ENCODE results near the gene ALX4.

Gene ALX4

DNA sequence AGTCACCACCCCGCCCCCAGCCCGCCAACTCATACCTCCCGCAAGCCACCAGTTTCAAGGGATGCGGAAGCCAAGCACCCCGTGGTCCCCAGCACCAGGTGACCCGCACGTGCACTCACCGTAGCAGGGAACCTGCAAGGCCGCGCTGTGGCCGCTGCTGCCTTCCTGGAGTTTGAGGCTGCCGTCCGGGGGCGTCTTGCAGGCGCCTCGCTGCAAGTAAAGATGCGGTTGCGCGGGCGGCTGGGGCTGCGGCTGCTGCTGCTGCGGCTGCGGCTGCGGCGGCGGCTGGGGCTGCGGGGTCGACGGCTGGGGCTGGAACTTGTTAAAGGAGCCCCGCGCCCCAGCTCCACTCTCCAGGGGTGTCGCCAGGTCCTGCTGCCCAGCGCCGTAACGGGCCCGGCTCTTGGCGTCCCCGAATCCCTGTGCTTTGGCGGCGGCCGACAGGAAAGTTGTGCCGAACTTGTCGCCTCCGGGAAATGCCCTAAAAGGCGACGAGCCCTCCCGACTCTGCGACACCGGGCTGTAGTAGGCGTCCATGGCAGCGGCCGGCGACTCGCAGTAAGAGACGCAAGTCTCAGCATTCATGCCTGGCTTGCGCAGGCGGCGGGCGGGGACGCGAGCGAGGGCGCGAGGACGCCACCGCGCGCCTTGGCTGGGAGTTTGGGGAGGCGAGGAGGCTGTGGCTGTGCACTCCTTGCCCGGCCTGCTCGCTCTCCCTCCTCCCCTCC, at the start of gene ALX4:
Gene ALX4 (minus strand): TSS at position 662 of the 728 bp plus-strand sequence. CDS start 77 bp downstream, at position 585.
- no peaks in the 10 kb centered on the region for H3K36me3 Mint-ChIP-seq
- H3K9me3 Mint-ChIP-seq = no peaks in the 10 kb centered on the region
- DNase-seq (ENCODE audit: low spot score in 2 of 2) (no peak), ATAC-seq (ENCODE audit: low read depth) (peak; percentile 33)
- peak within 1 kb of the TSS; percentile 62 for H3K27ac Mint-ChIP-seq
- H3K27me3 Mint-ChIP-seq = peaks cover 51% of the 10 kb centered on the region
- H3K4me1 Mint-ChIP-seq = peaks cover 20% of the 10 kb centered on the region
- peak within 1 kb of the TSS; percentile 59 for H3K4me3 Mint-ChIP-seq

DNA sequence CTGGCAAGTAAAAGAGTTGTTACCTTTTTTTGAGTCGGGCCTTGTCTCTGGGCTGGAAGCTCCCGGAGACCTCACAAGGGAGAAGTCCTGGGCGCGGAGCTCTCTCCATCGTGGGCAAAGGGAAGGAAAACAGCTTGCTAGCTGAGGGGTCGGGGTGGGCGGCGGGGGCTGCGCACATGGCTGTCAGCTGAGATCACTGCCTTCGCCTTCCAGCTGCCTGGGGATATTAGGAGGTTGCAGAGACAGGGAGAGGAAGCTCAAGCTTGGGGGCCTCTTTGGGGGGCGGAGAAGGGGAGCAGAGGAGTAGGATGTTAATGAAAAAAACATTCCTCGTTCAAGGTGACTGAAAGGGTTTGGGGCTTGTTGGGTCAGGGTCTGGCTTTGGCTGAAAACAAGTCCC, 49.2 kb upstream of the ALX4 start:
- Mint-ChIP-seq H3K4me3 (no peak overlapping the region), H3K4me1 (no peaks in the 10 kb centered on the region), H3K9me3 (peaks cover 7% of the 10 kb centered on the region), H3K36me3 (peaks cover 6% of the 10 kb centered on the region), H3K27me3 (peaks cover 12% of the 10 kb centered on the region), H3K27ac (no peak overlapping the region)
- ATAC-seq (ENCODE audit: low read depth) = no peak
- no peak for DNase-seq (ENCODE audit: low spot score in 2 of 2)

DNA sequence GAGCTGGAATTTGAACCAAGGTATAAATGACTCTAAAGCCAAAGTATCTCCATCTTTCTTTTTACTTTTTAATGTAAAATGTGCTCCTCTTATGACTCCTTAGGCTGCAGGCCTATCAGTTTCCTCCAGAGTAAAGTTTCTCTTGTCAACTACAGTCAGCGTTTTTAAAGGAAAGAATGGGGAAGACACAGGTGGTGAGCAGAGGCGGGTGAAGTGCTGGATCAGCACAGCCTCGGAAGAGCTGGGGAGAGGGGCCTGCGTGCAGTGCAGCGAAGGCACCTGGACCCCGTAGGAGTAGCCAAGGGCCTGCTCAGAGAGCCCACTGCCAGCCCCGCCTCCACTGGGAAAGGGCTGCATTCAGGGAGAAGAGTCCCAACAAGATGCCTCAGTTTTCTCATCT, 48.8 kb upstream of the ALX4 start:
- Mint-ChIP-seq H3K27ac (no peak overlapping the region), H3K4me1 (no peaks in the 10 kb centered on the region), H3K27me3 (peaks cover 11% of the 10 kb centered on the region), H3K9me3 (peaks cover 3% of the 10 kb centered on the region), H3K36me3 (peaks cover 2% of the 10 kb centered on the region), H3K4me3 (no peak overlapping the region)
- ATAC-seq (ENCODE audit: low read depth) (no peak), DNase-seq (ENCODE audit: low spot score in 2 of 2) (no peak)

DNA sequence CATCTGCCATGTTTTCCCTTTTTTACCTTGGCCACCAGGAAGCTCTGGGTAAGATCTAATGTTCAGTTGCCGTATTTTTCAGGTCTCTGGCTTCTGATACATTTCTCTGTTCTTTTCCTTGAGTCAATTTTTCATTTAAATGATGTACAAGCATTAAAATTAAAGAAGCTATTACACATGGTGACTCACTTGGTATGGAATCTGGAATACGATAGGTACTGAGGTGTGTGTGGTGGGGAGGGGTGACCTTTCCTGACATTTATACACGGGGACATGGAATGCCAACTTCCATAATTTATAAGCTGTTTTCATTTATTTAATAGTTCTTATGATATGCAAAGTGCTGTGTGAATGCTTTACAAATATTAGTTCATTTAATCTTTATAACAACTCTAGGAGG, 47.8 kb upstream of the ALX4 start:
- no peaks in the 10 kb centered on the region for H3K36me3 Mint-ChIP-seq
- H3K9me3 Mint-ChIP-seq = no peaks in the 10 kb centered on the region
- H3K4me3 Mint-ChIP-seq = no peak overlapping the region
- peaks cover 10% of the 10 kb centered on the region for H3K27me3 Mint-ChIP-seq
- DNase-seq (ENCODE audit: low spot score in 2 of 2) (no peak), ATAC-seq (ENCODE audit: low read depth) (no peak)
- no peak overlapping the region for H3K27ac Mint-ChIP-seq
- H3K4me1 Mint-ChIP-seq = no peaks in the 10 kb centered on the region

DNA sequence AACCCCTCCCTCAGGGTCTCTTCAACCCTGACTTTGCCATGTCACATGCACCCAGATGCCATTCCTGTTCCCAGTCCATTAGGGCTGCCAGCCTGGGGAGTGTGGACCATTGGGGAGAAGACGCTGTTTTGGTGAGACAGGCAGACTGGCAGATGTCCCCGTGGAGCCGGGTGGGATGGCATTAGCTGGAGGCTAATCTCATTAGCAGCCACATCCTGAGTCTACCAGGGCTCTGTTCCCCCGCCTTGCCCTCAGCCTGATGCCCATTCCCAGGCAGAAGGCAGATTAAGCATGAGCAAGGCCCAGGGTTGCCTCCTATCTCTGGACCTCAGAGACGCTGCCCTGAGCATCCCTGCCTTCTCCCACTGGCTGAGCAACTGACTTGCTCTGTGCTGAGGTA, 46.4 kb upstream of the ALX4 start:
- Mint-ChIP-seq H3K36me3 (no peaks in the 10 kb centered on the region), H3K27me3 (peaks cover 14% of the 10 kb centered on the region), H3K9me3 (no peaks in the 10 kb centered on the region), H3K27ac (no peak overlapping the region), H3K4me1 (peaks cover 8% of the 10 kb centered on the region), H3K4me3 (no peak overlapping the region)
- DNase-seq (ENCODE audit: low spot score in 2 of 2) (no peak), ATAC-seq (ENCODE audit: low read depth) (no peak)

DNA sequence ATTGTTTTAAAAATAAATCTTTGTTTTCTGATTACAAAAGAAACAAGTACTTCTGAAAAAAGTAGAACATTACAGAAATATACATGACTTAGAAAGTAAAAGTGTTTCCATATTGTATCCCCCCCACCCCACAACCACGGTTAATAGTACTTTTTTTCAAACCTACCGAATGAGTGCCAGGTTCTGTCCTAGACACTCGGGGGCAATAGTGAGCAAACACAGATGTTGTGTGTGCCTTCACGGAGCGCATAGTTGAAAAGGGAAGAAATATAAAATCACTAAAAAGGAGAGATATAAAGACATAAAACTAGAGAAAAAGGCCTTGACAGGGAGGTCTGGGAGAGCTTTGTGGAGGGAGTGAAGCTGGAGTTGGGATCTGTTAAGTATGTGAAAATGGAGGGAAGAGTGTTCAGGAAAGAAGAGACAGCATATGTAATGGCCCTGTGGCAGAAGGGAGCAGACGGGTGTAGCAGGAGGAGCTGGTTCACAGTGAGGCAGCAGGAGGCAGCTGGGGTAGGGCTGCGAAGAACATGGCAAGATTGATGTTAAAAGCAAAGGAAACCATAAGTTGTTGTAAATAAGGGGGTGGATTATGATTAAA, 42.1 kb upstream of the ALX4 start:
- DNase-seq (ENCODE audit: low spot score in 2 of 2) (no peak), ATAC-seq (ENCODE audit: low read depth) (no peak)
- Mint-ChIP-seq H3K27me3 (peaks cover 17% of the 10 kb centered on the region), H3K36me3 (peaks cover 3% of the 10 kb centered on the region), H3K4me1 (peaks cover 27% of the 10 kb centered on the region), H3K27ac (no peak overlapping the region), H3K9me3 (no peaks in the 10 kb centered on the region), H3K4me3 (no peak overlapping the region)

DNA sequence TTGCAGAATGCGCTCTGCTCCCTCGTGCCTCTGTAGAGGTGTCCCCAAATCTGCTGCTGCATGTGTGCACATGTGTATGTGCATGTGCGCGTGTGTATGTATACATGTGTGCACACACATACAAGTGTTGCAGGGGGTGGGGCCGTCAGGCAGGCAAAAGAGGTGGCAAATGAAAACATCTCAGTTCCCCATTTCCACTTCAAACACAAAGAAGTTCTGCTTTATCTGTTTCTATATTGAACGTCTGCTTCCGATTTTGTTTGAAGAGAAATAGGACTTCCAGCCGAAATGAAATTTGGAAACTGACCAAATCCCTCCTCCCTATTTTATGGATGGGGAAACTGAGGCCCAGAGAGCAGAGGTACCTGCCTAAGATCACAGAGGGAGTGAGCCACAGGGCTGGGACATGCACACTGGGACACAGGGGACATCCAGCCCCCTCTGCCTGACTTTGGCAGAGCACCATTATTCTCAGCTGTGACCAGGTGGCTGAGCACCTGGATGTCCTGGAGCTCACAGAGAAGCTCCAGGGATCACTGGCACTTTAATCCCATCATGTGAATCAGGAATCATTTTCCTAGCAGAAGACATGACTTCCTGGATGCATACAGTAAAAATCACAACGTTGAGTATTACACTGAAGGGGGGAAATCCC, 41.2 kb upstream of the ALX4 start:
- no peaks in the 10 kb centered on the region for H3K9me3 Mint-ChIP-seq
- H3K27ac Mint-ChIP-seq = peak overlapping the region; percentile 70
- H3K4me3 Mint-ChIP-seq = peak overlapping the region; percentile 79
- peaks cover 29% of the 10 kb centered on the region for H3K4me1 Mint-ChIP-seq
- peaks cover 17% of the 10 kb centered on the region for H3K27me3 Mint-ChIP-seq
- DNase-seq (ENCODE audit: low spot score in 2 of 2) = peak; percentile 31 to 53
- peaks cover 3% of the 10 kb centered on the region for H3K36me3 Mint-ChIP-seq
- ATAC-seq (ENCODE audit: low read depth) = peak; percentile 96

DNA sequence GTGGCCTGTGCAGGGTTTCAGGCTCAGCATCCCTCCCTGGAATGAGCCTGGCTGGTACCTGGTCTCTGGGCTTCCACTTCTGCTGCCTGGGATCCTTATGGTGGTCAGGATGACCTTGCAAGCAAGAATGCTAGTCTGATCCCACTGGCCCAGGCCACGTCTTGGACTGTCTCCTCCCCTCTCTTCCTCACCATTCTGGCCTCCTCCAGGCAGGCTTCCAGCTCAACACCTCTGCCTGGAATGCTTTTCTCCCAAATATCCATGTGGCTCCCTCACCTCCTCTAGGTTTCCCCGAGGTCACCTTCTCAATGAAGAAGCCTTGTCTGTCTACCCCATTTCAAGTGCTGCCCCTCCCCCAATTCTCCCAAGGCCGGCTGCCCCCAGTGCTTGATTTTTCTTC, 39.4 kb upstream of the ALX4 start:
- H3K27ac Mint-ChIP-seq = peak overlapping the region; percentile 4
- no peak for DNase-seq (ENCODE audit: low spot score in 2 of 2)
- no peaks in the 10 kb centered on the region for H3K9me3 Mint-ChIP-seq
- no peak for ATAC-seq (ENCODE audit: low read depth)
- H3K27me3 Mint-ChIP-seq = peaks cover 12% of the 10 kb centered on the region
- no peak overlapping the region for H3K4me3 Mint-ChIP-seq
- peaks cover 29% of the 10 kb centered on the region for H3K4me1 Mint-ChIP-seq
- peaks cover 3% of the 10 kb centered on the region for H3K36me3 Mint-ChIP-seq

DNA sequence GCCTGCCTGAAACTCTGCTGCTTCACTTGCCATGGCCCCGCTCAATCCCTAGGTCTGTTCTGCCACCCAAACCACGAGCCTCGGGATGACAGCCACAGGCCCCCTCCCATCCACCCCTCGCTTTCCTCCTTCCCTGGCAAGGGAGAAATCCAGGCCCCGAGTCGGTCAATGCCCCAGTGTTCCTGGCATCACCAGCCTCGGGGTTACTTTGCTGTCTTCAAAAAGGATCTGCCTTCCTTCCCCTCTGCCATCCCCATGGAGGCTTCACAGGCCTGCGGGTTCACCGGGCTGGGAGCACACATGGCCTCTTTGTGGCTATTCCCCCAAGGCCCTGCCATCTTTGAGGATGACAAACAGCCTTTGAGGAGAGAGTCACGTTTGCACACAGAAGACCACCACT, 38.8 kb upstream of the ALX4 start:
- peaks cover 29% of the 10 kb centered on the region for H3K4me1 Mint-ChIP-seq
- peaks cover 3% of the 10 kb centered on the region for H3K36me3 Mint-ChIP-seq
- no peak overlapping the region for H3K4me3 Mint-ChIP-seq
- DNase-seq (ENCODE audit: low spot score in 2 of 2) (no peak), ATAC-seq (ENCODE audit: low read depth) (no peak)
- no peak overlapping the region for H3K27ac Mint-ChIP-seq
- peaks cover 12% of the 10 kb centered on the region for H3K27me3 Mint-ChIP-seq
- no peaks in the 10 kb centered on the region for H3K9me3 Mint-ChIP-seq

DNA sequence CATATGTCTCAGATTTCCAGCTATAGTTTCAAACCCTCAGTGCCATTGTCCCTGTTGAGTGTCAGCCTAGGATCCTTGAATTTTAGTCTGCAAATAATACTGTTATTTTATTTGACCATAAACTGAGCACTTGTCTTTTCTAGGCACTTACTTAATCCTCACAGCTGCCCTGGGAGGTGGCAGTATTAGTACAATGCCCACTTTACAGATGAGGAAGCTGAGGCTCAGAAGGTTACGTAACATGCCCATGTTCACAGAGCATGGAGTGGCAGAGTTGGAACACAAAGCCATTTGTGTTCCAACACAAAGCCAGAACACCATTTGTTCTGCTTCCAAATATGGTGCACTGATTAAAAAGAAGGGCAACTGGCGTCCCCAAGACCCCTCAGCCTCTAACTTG, 38.2 kb upstream of the ALX4 start:
- peaks cover 29% of the 10 kb centered on the region for H3K4me1 Mint-ChIP-seq
- no peak overlapping the region for H3K27ac Mint-ChIP-seq
- DNase-seq (ENCODE audit: low spot score in 2 of 2) = no peak

DNA sequence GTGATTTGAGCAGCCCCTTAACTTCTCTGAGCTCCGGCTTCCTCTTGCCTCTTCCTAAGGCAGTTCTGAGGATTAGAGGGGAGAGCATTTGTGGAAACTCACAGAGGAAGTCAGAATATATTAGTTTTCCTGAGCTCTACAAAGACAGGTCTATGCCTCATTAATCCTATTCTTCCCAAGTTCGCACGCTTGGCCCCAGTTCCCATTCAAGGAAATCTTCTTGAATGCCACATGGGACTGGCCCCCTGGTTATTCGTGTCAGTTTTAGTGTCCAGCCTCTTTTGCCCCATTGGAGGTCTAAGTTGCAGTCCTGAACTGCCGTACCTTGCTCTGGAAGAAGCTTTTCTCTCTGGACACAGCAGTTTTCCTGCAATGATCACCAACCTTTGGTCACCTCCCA, 37.6 kb upstream of the ALX4 start:
- Mint-ChIP-seq H3K4me3 (no peak overlapping the region), H3K27ac (no peak overlapping the region), H3K36me3 (peaks cover 3% of the 10 kb centered on the region), H3K4me1 (peaks cover 29% of the 10 kb centered on the region), H3K9me3 (no peaks in the 10 kb centered on the region), H3K27me3 (peaks cover 12% of the 10 kb centered on the region)
- ATAC-seq (ENCODE audit: low read depth) = no peak
- no peak for DNase-seq (ENCODE audit: low spot score in 2 of 2)

More for the DNA sequence above, 38.2 kb upstream of the ALX4 start:
- no peak for ATAC-seq (ENCODE audit: low read depth)
- H3K4me3 Mint-ChIP-seq = no peak overlapping the region
- H3K9me3 Mint-ChIP-seq = no peaks in the 10 kb centered on the region
- H3K36me3 Mint-ChIP-seq = peaks cover 3% of the 10 kb centered on the region
- peaks cover 12% of the 10 kb centered on the region for H3K27me3 Mint-ChIP-seq

DNA sequence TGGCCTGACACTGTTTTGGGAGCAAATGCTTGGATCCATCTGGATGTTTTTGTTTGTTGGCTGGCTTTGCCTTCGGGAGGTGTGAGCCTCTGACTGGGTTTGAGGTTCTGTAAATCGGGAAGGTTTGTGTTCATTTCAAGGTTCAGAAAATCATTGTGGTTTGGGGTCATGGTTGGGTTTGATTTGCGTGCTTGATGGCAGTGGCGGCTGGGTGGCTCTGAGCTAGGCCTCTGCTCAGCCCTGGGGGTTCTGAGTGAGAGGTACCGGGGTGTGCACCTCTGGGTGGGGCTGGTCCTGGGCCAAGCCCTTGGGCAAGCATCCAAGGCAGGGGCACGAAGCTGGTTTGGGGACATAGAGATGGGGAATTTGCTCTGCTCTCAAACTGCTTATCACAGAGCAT, 37.0 kb upstream of the ALX4 start:
- Mint-ChIP-seq H3K36me3 (peaks cover 3% of the 10 kb centered on the region), H3K9me3 (no peaks in the 10 kb centered on the region), H3K4me1 (peaks cover 26% of the 10 kb centered on the region), H3K27ac (no peak overlapping the region), H3K27me3 (peaks cover 9% of the 10 kb centered on the region), H3K4me3 (no peak overlapping the region)
- ATAC-seq (ENCODE audit: low read depth) (no peak), DNase-seq (ENCODE audit: low spot score in 2 of 2) (no peak)

DNA sequence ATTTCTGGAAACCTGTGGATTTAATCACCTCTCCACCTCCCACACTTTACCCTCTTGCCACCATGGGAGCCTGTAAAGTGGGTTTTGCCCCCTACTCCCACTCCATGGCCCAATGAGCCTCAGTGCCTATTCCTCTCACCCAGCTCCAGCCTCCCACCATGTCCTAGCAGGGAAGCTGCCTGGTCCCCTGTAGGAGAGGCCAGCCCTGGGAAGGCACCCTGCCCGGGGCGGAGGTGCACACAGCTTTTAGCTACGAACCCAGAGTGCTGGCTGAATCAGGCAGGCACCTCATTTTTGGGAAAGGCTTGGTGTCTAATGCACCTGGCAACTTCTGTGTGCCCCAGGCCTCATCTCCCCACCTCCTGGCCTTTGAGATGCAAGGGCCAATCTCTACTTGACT, 35.8 kb upstream of the ALX4 start:
- Mint-ChIP-seq H3K9me3 (no peaks in the 10 kb centered on the region), H3K4me1 (peaks cover 15% of the 10 kb centered on the region), H3K4me3 (no peak overlapping the region), H3K36me3 (peaks cover 3% of the 10 kb centered on the region), H3K27me3 (peaks cover 8% of the 10 kb centered on the region), H3K27ac (no peak overlapping the region)
- ATAC-seq (ENCODE audit: low read depth) (no peak), DNase-seq (ENCODE audit: low spot score in 2 of 2) (no peak)

DNA sequence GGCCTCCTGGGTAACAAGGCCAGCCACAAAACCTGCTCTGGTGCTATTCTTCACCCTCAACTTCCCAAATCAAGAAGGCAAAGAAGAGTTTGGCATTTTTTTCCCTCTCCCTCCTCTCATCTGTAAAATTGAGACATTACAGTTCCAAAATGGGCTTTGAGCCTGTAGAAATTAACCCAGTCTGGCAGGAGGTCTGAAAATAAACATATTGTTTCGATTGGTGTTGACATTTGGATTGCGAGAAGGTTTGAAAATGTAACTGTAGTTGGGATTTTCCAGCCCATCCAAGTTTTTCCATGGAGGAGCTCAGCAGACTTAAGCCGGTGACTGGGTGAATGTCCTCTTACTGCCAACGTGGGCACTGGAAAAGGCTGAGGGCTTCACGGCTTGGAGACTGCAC, 35.0 kb upstream of the ALX4 start:
- Mint-ChIP-seq H3K4me3 (no peak overlapping the region), H3K27ac (no peak overlapping the region), H3K9me3 (no peaks in the 10 kb centered on the region), H3K27me3 (peaks cover 7% of the 10 kb centered on the region), H3K36me3 (no peaks in the 10 kb centered on the region), H3K4me1 (peaks cover 9% of the 10 kb centered on the region)
- DNase-seq (ENCODE audit: low spot score in 2 of 2) (no peak), ATAC-seq (ENCODE audit: low read depth) (no peak)

Measured in memory B cell (primary cell).